NCI-H2029 treated with DMSO at 0.1 percent for 48 hours (cell line): ENCODE data around the gene RAB11FIP3.
"Not testable (repeated sequence)": the region's sequence is repeated elsewhere in the genome, so short reads cannot be mapped to it uniquely, and the experiment has no call there.

Source experiments
- DNase-seq: peaks from one replicate; lab custom pipeline; 2025; lab: John Stamatoyannopoulos, UW

Gene RAB11FIP3

DNA sequence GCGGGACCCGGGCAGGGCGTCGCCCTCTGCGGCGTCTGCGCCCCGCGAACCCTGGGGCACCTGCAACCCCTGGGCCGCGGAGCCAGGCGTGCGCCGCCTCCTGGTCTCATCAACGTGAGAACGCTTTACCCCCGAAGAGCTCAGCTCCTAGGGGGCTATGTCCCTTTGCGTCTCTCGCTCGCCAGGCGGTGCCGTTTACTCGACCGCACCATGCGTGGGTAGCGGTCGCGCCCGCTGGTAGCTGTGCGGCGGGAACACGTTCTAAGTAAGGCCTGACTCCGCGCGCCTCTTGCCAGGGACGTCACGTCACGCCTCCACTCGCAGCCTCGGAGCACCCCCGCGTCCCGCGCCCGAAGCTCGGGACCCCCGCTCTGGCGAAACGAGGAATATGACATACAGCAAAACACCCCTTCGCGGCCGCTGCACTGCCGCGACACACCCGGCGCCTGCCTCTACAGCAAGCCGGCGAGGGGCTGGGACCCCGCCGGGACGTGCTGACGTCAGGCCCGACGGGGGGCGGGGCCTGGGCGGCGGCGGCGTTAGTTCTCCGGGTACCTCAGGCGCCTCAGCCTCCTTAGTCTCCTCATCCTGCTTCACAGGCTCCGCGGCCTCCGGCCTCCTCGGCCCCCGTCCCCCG lies at the start of gene RAB11FIP3:
Gene RAB11FIP3, plus strand, starts transcription at position 568 of the 637 bp plus-strand sequence. CDS start 358 bp downstream, outside the sequence.
- DNase-seq = no peak

GRCh38 chr16:375927-376816 lies 49.3 kb upstream of the RAB11FIP3 start:
- no peak for DNase-seq

GRCh38 chr16:376817-377418 lies 48.5 kb upstream of the RAB11FIP3 start:
- no peak for DNase-seq

DNA sequence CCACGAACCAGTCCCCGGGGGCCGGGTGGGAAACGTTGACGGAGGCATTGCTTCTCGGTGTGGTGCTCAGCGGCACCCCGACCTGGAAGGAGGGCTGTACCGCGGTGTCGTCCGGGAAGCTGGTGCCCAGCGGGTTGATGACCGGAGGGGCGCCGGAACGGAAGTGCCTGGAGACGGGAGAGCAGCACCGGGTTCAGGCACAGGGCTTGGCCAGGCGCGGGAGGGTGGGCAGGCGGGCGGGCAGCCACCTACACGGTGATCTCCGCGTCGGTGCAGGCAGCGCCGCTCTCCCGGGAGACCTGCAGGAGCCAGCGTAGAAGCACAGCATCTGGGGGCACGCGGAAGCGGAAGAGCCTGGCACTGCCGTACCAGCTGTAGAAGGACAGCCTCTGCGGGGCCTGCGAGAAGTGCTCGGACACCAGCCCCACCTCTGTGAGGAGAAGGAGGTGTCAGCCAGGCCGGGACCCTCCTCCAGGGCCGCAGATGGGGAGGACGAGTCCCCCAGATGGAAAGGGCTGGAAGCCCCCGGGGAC lies 48.0 kb upstream of the RAB11FIP3 start:
- DNase-seq = no peak

GRCh38 chr16:378113-378820 lies 47.2 kb upstream of the RAB11FIP3 start:
- not testable (repeated sequence) for DNase-seq

- DNase-seq = no peak
These were observed 46.6 kb upstream of the RAB11FIP3 start for GRCh38 chr16:378821-379182.

DNA sequence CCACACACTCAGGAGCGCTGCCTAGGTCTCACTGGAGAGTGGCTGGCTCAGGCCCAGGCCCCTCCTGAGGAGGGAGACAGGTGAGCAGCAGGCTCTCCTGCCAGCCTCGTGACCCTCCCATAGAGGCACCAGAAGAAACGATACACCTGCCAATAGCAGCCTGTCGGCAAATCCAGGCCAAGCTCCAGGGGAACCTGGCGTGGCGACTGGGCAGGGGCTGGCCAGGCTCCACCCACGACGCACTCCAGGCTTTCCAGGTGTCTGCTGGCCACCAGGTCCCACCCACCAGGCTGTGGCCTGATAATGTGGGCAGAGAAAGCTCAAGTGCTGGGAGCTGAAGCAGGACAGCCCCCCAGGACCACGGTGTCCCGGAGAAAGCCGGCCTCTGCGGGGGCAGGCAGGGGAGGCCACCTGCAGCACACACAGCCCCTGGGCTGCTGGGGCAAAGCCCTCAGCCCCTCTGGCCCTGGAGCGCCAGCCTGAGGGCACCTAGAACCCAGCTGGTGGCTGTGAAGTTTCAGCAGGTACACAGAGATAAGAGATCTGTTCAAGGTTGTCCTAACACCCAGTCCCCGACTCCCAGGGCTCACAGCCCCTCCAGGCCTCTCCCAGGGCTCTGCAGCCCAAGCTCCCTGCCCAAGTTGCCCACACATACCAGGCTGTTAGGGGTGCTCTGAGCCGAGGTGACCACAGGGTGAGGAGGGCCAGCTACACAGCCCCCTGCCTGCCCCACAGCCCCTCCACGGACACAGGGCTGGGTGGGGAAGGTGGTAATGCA lies 46.1 kb upstream of the RAB11FIP3 start:
- DNase-seq = peak; percentile 94

- DNase-seq = no peak
These were observed 45.3 kb upstream of the RAB11FIP3 start for GRCh38 chr16:379961-380761.

DNA sequence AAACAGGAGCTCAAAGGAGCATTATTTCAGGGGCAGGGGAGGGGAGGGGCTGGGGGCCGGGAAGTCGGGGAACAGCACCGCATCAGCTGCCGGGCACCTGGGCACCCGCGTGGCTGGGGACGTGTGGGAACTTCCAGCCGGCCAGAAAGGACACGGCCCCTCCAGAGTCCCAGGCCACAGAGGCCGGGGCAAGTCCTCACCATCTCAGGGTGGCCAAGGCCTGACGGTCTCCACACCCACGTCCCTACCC lies 44.8 kb upstream of the RAB11FIP3 start:
- DNase-seq = no peak

DNA sequence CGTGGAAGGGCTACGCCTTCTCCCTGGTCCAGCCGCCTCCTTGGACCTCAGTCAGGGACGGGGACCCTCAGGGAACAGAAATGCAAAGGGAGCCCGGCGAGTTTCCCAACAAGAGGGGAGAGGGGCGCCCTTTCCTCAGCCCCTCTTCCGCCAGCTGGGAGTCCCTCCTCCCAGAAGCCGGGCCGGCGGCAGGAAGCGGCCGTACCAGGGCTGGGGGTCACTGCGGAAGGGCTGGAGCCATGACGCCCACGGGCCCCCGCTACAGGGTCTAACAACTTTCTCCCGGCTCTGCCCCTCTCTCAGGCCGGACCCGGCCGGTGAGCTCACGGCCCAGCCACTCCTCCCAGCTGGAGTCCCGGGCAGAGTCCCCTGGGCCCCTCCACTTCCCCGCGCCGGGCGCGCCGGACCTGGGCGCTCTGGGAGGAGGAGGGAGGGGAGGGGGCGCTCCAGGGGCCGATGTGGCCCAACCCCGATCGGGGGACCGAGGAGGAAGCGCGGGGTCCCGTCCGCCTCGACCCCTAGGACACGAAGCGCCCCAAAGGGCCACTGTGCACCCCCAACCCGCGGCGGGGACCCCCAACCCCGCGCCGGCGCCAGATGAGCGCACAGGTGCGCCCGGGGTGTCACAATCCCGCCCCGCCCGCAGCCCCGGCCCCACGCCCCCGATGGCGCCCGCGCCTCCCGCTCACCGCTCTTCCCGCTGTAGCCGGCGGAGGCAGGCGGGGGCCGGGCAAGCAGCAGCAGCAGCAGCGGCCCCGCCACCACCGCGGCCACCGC lies 44.2 kb upstream of the RAB11FIP3 start:
- DNase-seq = no peak

DNA sequence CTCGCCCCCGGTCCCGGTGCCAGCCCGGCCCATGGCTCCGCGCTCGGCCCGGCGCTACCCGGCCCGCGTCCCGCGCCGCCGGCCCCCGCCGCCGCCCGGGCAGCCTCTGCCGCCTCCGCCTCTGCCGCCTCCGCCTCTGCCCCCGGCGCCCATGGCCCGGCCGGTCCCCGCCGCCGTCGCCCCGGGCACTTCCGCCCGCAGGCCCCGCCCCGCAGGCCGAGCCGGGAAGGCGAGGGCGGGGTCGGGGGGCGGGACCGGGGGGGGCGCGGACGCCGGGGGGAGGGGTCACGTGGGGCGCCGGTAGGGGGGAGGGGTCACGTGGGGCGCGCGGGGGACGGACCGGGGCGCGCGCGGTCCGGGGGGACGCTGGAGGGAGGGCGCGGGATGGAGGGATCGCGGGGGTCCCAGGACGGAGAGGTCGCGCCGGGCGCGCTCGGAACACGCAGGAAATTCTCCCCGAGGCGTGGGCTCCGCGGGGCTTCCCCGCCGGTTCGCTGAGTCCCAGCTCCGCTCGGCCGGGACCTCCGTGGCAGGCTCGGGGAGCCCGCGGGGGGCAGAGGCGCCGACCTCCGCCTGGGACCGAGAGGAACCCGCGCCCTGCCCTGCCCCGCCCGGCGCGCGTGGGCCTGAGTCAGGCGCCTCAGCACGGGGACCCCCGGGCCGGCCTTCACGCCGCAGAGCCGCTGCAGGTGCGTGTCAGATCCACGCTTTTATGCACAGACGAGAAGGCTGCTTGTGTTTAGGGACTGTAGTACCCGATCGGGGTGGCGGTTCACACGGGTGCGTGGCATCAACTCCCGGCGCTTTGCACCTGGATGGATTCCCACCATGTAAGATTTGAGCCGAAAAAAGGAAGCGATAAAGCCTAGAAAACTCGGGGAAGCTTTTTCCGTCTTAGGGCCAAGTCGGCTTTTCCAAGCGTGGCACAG lies 43.4 kb upstream of the RAB11FIP3 start, which contains the start of gene PGAP6:
Gene PGAP6, minus strand, starts transcription at position 190 of the 929 bp plus-strand sequence. Its CDS starts 157 bp downstream, at position 33.
- DNase-seq = no peak

DNA sequence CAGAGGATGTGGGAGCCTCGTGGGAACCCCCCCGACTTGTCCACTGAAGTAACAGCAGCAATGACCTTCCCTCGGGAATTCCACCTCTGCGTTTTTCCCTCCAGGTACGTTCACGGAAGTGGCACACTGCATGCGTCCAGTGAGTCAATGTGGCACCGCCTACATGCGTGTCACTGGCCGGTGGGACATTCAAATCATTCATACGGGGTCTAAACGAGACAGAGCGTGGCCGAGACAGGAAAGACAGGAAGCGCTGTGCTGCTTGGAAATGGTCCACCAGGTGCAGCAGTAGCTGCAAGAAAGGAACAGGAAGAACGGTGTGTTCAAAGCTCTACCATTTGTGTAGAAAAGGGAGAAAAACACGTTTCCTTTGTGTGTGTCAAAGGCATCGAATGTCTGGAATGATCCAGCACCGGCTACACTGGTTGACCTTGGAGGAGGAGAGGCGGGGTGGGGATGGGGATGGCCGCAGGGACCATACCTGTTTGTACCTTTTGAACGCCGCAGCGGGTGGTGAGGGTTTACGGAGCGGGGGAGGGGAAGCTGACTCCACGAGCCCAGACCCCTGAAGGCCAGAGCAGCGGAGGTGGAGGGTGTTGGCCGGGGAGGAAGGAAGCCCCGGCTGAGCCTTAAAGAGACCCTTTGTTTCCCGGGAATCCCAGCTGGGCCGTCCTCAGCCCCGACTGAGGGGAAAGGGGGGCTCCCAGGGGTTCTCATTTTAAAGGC lies 42.0 kb upstream of the RAB11FIP3 start:
- peak; percentile 77 for DNase-seq

GRCh38 chr16:386641-387156 lies 38.8 kb upstream of the RAB11FIP3 start:
- no peak for DNase-seq

- not testable (repeated sequence) for DNase-seq
These were observed 37.4 kb upstream of the RAB11FIP3 start for GRCh38 chr16:387761-388666.

DNA sequence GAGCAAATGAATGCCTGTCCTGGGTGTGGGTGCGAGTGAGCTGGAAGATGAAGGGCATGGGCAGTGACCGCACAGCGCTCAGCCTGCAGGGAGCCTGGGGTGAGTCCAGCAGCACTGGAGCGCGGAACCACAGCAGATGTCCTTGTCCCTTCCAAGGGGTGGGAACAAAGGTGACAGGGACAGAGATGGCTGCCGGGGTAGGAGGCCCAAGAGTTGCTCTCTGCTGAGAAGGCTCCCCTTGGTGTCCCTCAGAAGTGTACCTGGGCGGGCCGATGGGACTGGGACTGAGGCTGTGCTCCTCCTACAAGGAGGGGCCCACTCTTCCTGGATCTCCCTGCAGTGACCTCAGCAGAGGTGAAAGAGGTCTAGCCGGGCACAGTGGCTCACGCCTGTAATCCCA lies 36.1 kb upstream of the RAB11FIP3 start:
- no peak for DNase-seq

DNA sequence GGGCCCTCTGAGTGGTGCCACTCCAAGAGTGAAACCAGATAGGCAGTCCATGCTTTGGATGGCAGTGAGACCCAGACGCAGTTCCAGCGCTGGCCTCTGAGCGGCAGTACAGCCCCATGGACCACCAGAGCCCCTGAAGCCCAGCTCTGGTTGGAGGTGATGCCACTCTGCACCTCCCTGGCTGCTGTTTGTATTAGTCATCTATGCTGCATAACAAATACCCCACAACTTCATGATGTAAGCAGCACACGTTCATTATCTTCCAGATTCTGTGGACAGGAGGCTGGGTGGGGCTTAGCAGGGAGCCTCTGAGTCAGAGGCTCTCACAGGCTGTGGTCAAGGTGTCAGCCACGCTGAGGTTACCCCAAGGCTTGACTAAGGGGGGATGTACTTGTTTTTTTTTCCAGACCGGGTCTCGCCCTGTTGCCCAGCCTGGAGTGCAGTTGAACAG lies 33.5 kb upstream of the RAB11FIP3 start:
- DNase-seq = no peak
